ENCODE measurements around the gene HYAL2.

The HYAL2 gene

DNA sequence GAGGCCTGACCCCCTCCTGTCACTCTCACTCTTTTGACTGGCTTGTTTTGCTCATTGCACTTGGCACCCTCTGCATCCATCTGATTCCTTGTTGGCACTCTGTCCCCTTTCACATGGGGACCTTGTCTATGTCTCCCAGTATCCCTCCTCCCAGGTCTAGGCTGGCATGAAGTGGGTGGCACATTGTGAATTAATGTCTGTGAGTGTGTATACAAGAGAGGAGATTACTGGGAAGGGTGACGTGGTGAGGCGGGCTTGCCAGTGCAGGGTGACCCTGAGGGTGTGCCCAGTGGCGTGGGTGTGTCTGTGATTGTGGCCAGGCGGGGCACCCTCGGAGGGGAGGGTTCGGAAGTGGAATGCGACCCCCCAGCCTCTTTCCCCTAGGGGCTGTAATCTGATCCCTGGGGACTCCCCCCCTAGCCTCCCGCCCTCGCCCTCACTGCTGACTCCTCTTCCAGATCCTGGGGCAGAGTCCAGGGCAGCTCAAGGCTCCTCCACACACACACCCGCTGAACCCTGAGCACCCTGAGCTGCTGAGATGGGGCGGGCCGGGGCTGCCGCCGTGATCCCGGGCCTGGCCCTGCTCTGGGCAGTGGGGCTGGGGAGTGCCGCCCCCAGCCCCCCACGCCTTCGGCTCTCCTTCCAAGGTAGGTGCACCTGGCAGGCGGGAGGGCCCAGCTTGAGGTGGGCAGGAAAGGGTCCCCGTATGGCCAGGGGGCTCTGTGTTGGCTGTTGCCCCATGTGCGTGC, 53.7 kb downstream of the HYAL2 start, which contains the start of gene SEMA3B:
Gene SEMA3B (plus strand): TSS at position 445 of the 749 bp plus-strand sequence. CDS start 94 bp downstream, at position 539.
- DNase-seq: no peak

- DNase-seq: no peak
Measured at GRCh38 chr3:50268276-50268675, 54.3 kb downstream of the HYAL2 start.
